Upper lobe of left lung (tissue), 4 donors: ENCODE measurements around the gene MYBPHL.
"Not testable (repeated sequence)": the region's sequence is repeated elsewhere in the genome, so short reads cannot be mapped to it uniquely, and the experiment has no call there.

Experiments
- EP300 ChIP-seq, 4 donors: sonication (generic); formaldehyde crosslinking; IDR thresholded peaks; one replicate each; pipeline ENCODE4 v1.5.1; 2017; ENCODE audit warnings: antibody characterized with exemption in 4 of 4, control low read depth in 2 of 4
- POLR2A ChIP-seq, 4 donors: fragments of 450-650 bp; IDR thresholded peaks; one replicate each; pipeline ENCODE4 v1.5.1; 2016 to 2017; ENCODE audit warnings: antibody characterized with exemption in 4 of 4, mild to moderate bottlenecking in 2 of 4
- POLR2AphosphoS5 ChIP-seq, 2 donors: sonication (generic); formaldehyde crosslinking; IDR thresholded peaks; one replicate each; pipeline ENCODE4 v1.5.1; 2017; ENCODE audit warnings: antibody characterized with exemption in 2 of 2
- TF ChIP-seq, protein P1 (sequence below), 6 experiments: fragments of 450-650 bp in 4 of 6; fragments of 200-600 bp in 2 of 6; sonication (generic) in 2 of 6; IDR thresholded peaks; one replicate each; pipeline ENCODE4 v1.5.1; 2016 to 2019; ENCODE audit warnings: antibody characterized with exemption in 6 of 6

- TF ChIP-seq, protein P1, sequence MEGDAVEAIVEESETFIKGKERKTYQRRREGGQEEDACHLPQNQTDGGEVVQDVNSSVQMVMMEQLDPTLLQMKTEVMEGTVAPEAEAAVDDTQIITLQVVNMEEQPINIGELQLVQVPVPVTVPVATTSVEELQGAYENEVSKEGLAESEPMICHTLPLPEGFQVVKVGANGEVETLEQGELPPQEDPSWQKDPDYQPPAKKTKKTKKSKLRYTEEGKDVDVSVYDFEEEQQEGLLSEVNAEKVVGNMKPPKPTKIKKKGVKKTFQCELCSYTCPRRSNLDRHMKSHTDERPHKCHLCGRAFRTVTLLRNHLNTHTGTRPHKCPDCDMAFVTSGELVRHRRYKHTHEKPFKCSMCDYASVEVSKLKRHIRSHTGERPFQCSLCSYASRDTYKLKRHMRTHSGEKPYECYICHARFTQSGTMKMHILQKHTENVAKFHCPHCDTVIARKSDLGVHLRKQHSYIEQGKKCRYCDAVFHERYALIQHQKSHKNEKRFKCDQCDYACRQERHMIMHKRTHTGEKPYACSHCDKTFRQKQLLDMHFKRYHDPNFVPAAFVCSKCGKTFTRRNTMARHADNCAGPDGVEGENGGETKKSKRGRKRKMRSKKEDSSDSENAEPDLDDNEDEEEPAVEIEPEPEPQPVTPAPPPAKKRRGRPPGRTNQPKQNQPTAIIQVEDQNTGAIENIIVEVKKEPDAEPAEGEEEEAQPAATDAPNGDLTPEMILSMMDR (IDR thresholded peaks at IDR 0.05): not testable (repeated sequence)
- TF ChIP-seq POLR2A, EP300 (IDR thresholded peaks at IDR 0.05): not testable (repeated sequence)
- peak in 1 of 2 donors; percentile 15 for TF ChIP-seq POLR2AphosphoS5 (IDR thresholded peaks at IDR 0.05)
Observed at GRCh38 chr1:109305991-109306390, 820 bp downstream of the MYBPHL start.
